GM21723 (cell line): ENCODE results near the gene SLC9A8.
A peak's percentile ranks its signal among the peaks of the same experiment; 100 is the strongest.

Source experiments
- ATAC-seq: cut with Tn5 transposase; IDR thresholded peaks from one replicate; pipeline ENCODE4 v1.9.1; 2021; ENCODE audit warnings: mild to moderate bottlenecking, moderate library complexity; ENCODE audit not compliant: unreplicated experiment

SLC9A8 gene

GRCh38 chr20:49914310-49915117 lies 101.9 kb downstream of the SLC9A8 start:
- peak; percentile 2 for ATAC-seq

- ATAC-seq, result peak; percentile 43
These were observed 102.4 kb downstream of the SLC9A8 start for GRCh38 chr20:49915118-49915379.

- ATAC-seq, result peak; percentile 87
These were observed 102.9 kb downstream of the SLC9A8 start, which contains the start of gene SPATA2 for GRCh38 chr20:49915380-49916145. Gene SPATA2 (minus strand): TSS chr20:49915529. CDS start chr20:49908490, 7,039 bp downstream.

- ATAC-seq, result no peak
These were observed 103.7 kb downstream of the SLC9A8 start for GRCh38 chr20:49916146-49917002.

GRCh38 chr20:49918446-49918845 lies 105.8 kb downstream of the SLC9A8 start:
- ATAC-seq, result no peak

- ATAC-seq, result no peak
These were observed 106.4 kb downstream of the SLC9A8 start for GRCh38 chr20:49919009-49919408.

GRCh38 chr20:49919461-49919860 lies 106.8 kb downstream of the SLC9A8 start:
- no peak for ATAC-seq

- ATAC-seq, result no peak
These were observed 111.6 kb downstream of the SLC9A8 start for GRCh38 chr20:49924247-49924646.

- no peak for ATAC-seq
These were observed 113.3 kb downstream of the SLC9A8 start for GRCh38 chr20:49925901-49926454.

- ATAC-seq, result no peak
These were observed 115.9 kb downstream of the SLC9A8 start for GRCh38 chr20:49928411-49929141.

- ATAC-seq, result no peak
These were observed 116.5 kb downstream of the SLC9A8 start for GRCh38 chr20:49929142-49929494.

- ATAC-seq, result no peak
These were observed 123.1 kb downstream of the SLC9A8 start for GRCh38 chr20:49935746-49936152.

- peak; percentile 75 for ATAC-seq
These were observed 123.8 kb downstream of the SLC9A8 start, which contains the start of gene RNF114 for GRCh38 chr20:49936153-49937026. Gene RNF114 (plus strand): TSS chr20:49936397. CDS start chr20:49936413, 16 bp downstream.

GRCh38 chr20:49937027-49937929 lies 124.7 kb downstream of the SLC9A8 start:
- ATAC-seq, result no peak

- ATAC-seq, result no peak
These were observed 125.8 kb downstream of the SLC9A8 start for GRCh38 chr20:49938173-49939163.

GRCh38 chr20:49941456-49941855 lies 128.8 kb downstream of the SLC9A8 start:
- ATAC-seq, result no peak
